Mammary epithelial cell (primary cell): ENCODE results near the gene BMAL1.

ENCODE experiments used
- EZH2 ChIP-seq: IDR thresholded peaks from 2 replicates; pipeline ENCODE4 v1.6.1; 2012; ENCODE audit warnings: low read length, inconsistent platforms, borderline replicate concordance
- TF ChIP-seq, protein P1 (sequence below), 2 donors: IDR thresholded peaks in 1 of 2; conservative IDR thresholded peaks in 1 of 2; 2 replicates each; pipeline ENCODE4 v1.5.1; 2011 to 2012; ENCODE audit warnings: inconsistent platforms in 2 of 2, low read length in 2 of 2, mild to moderate bottlenecking in 2 of 2, control low read depth in 1 of 2, low read depth in 1 of 2; ENCODE audit not compliant: insufficient read depth in 1 of 2; ENCODE audit errors: extremely low read depth in 1 of 2

DNA sequence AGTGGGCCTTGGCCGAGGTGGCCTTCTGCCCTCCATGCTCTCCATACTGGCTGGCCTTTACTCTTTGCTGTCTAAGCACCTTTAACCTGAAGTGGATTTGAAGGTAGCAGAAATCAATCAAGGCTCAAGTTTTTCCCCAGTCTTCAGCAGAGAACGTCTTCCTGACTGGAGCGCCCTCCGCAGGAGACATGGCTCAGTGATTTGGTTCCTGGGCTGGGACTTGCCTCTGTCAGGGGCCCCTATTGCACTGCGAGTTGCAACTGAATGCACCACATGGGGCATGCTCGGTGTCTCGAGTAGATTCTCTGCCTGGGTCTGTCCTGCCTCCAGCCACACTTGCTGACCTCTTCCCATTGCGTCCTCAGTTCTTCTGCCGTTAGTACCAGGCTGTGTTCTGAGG, 79.6 kb downstream of the BMAL1 start:
- TF ChIP-seq, protein P1, sequence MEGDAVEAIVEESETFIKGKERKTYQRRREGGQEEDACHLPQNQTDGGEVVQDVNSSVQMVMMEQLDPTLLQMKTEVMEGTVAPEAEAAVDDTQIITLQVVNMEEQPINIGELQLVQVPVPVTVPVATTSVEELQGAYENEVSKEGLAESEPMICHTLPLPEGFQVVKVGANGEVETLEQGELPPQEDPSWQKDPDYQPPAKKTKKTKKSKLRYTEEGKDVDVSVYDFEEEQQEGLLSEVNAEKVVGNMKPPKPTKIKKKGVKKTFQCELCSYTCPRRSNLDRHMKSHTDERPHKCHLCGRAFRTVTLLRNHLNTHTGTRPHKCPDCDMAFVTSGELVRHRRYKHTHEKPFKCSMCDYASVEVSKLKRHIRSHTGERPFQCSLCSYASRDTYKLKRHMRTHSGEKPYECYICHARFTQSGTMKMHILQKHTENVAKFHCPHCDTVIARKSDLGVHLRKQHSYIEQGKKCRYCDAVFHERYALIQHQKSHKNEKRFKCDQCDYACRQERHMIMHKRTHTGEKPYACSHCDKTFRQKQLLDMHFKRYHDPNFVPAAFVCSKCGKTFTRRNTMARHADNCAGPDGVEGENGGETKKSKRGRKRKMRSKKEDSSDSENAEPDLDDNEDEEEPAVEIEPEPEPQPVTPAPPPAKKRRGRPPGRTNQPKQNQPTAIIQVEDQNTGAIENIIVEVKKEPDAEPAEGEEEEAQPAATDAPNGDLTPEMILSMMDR (conservative IDR thresholded peaks at IDR 0.05 in 1 of 2, IDR thresholded peaks at IDR 0.05 in 1 of 2; ENCODE audit: extremely low read depth in 1 of 2, insufficient read depth in 1 of 2, low read depth in 1 of 2, low read length in 2 of 2): no peak
- no peak for TF ChIP-seq EZH2
